ENCODE results near the gene TBC1D24. TPM values are rescaled to one million over a fixed set of nuclear protein-coding genes. Genes with fewer than 3 reads are reported as not detected.

The TBC1D24 gene
- total and polyA plus RNA-seq, 4 experiments from 2014 or later = 1.3 to 13.7 (median 5.7) TPM

GRCh38 chr16:2514333-2515179, 39.6 kb downstream of the TBC1D24 start:
- Histone ChIP-seq H3K27ac (ENCODE audit: low read depth, low read length) (peak overlapping the region; percentile 94), H3K4me1 (ENCODE audit: insufficient read depth, low read length) (peaks cover 57% of the 10 kb centered on the region), H3K9me3 (ENCODE audit: control insufficient read depth in 1 of 2, low read length in 2 of 2) (no peaks in the 10 kb centered on the region), H3K36me3 (ENCODE audit: insufficient read depth, low read length) (no peaks in the 10 kb centered on the region), H3K4me3 (ENCODE audit: low read length in 2 of 2) (peak overlapping the region; percentile 74 to 77), H3K27me3 (ENCODE audit: insufficient read depth, low read length) (no peaks in the 10 kb centered on the region)
- Mint-ChIP-seq H3K4me3 (peak overlapping the region; percentile 90 to 93 (median 92)), H3K27ac (peak overlapping the region; percentile 91 to 98 (median 97)), H3K36me3 (peaks cover under 1 to 28% of the 10 kb centered on the region in 2 donors), H3K27me3 (no peaks in the 10 kb centered on the region), H3K4me1 (peaks cover 35 to 73% (median 51%) of the 10 kb centered on the region in 4 donors), H3K9me3 (peaks cover 0 to 7% (median 0%) of the 10 kb centered on the region in 8 donors)
- DNase-seq = peak in 2 of 5 donors; percentile 44 to 64
- ChIA-PET POLR2A (ENCODE audit: partially characterized antibody) (interaction anchor here (1.1 to 6.1 kb wide), 13 partner anchors 11 to 554 kb away, joined by 3 to 101 read pairs (median 5); partner anchors contain the start of genes CEMP1, ECI1, FLYWCH2 and MLST8), CTCF (ENCODE audit: partially characterized antibody) (interaction anchor here (1.7 kb wide), 1 partner anchor 13 kb away, joined by 4 read pairs; no protein-coding TSS in a partner anchor)
- intact Hi-C loops (cut with micrococcal nuclease) = loop anchor here (5.0 to 10.0 kb wide), 2 partner anchors 158 to 250 kb away; partner anchors contain the start of gene RNPS1

- ChIA-PET POLR2A (ENCODE audit: partially characterized antibody) (interaction anchor here (1.0 to 6.1 kb wide), 9 partner anchors 17 to 555 kb away, joined by 3 to 101 read pairs (median 5); partner anchors contain the start of genes ABCA3, CEMP1, ECI1 and FLYWCH2), CTCF (ENCODE audit: partially characterized antibody) (interaction anchor here (1.7 kb wide), 1 partner anchor 14 kb away, joined by 4 read pairs; no protein-coding TSS in a partner anchor)
- peaks cover 61% of the 10 kb centered on the region for H3K4me1 ChIP-seq (ENCODE audit: insufficient read depth, low read length)
- no peaks in the 10 kb centered on the region for H3K36me3 ChIP-seq (ENCODE audit: insufficient read depth, low read length)
- no peaks in the 10 kb centered on the region for H3K9me3 ChIP-seq (ENCODE audit: control insufficient read depth in 1 of 2, low read length in 2 of 2)
- Mint-ChIP-seq H3K4me1 (peaks cover 40 to 79% (median 57%) of the 10 kb centered on the region in 4 donors), H3K27me3 (no peaks in the 10 kb centered on the region), H3K36me3 (peaks cover 6 to 32% of the 10 kb centered on the region in 2 donors), H3K9me3 (peaks cover 0 to 9% (median 0%) of the 10 kb centered on the region in 8 donors), H3K27ac (peak overlapping the region; percentile 91 to 98 (median 97)), H3K4me3 (peak overlapping the region; percentile 90 to 93 (median 92))
- intact Hi-C loops (cut with micrococcal nuclease) = loop anchor here (10.0 kb wide), 1 partner anchor 251 kb away; the partner anchor contains the start of gene RNPS1
- H3K27ac ChIP-seq (ENCODE audit: low read depth, low read length) = peak overlapping the region; percentile 94
- no peaks in the 10 kb centered on the region for H3K27me3 ChIP-seq (ENCODE audit: insufficient read depth, low read length)
- H3K4me3 ChIP-seq (ENCODE audit: low read length in 2 of 2) = peak overlapping the region in 1 of 2 donors; percentile 77
- peak in 1 of 5 donors; percentile 38 for DNase-seq
Measured at GRCh38 chr16:2515180-2515851, 40.4 kb downstream of the TBC1D24 start.

GRCh38 chr16:2516391-2517240, 41.7 kb downstream of the TBC1D24 start:
- ChIA-PET POLR2A (ENCODE audit: partially characterized antibody) (interaction anchor here (4.4 to 6.1 kb wide), 2 partner anchors 16 to 21 kb away, joined by 26 to 101 read pairs; partner anchors contain the start of genes CEMP1 and PDPK1), CTCF (ENCODE audit: partially characterized antibody) (no interaction called here)
- Histone ChIP-seq H3K36me3 (ENCODE audit: insufficient read depth, low read length) (no peaks in the 10 kb centered on the region), H3K27me3 (ENCODE audit: insufficient read depth, low read length) (no peaks in the 10 kb centered on the region), H3K4me3 (ENCODE audit: low read length in 2 of 2) (no peak overlapping the region), H3K9me3 (ENCODE audit: control insufficient read depth in 1 of 2, low read length in 2 of 2) (no peaks in the 10 kb centered on the region), H3K27ac (ENCODE audit: low read depth, low read length) (no peak overlapping the region), H3K4me1 (ENCODE audit: insufficient read depth, low read length) (peaks cover 70% of the 10 kb centered on the region)
- Mint-ChIP-seq H3K9me3 (peaks cover 0 to 9% (median 0%) of the 10 kb centered on the region in 8 donors), H3K36me3 (peaks cover 6 to 41% of the 10 kb centered on the region in 2 donors), H3K4me3 (peak overlapping the region; percentile 71 to 93 (median 91)), H3K27me3 (peaks cover 0 to 1% of the 10 kb centered on the region in 2 donors), H3K4me1 (peaks cover 46 to 91% (median 64%) of the 10 kb centered on the region in 4 donors), H3K27ac (peak overlapping the region; percentile 84 to 98 (median 91))
- DNase-seq = no peak
- intact Hi-C loops (cut with micrococcal nuclease) = loop anchor here (10.0 kb wide), 1 partner anchor 252 kb away; the partner anchor contains the start of gene RNPS1

- CTCF ChIA-PET (ENCODE audit: partially characterized antibody) = no interaction called here
- no peak for DNase-seq
- no peaks in the 10 kb centered on the region for H3K27me3 ChIP-seq (ENCODE audit: insufficient read depth, low read length)
- H3K4me3 Mint-ChIP-seq = peak overlapping the region in 3 of 8 donors; percentile 50 to 93 (median 71)
- H3K27ac Mint-ChIP-seq = peak overlapping the region; percentile 13 to 97 (median 84)
- intact Hi-C loops (cut with micrococcal nuclease) = loop anchor here (10.0 kb wide), 1 partner anchor 253 kb away; the partner anchor contains the start of gene RNPS1
- H3K4me3 ChIP-seq (ENCODE audit: low read length in 2 of 2) = no peak overlapping the region
- peaks cover 6 to 44% of the 10 kb centered on the region in 2 donors for H3K36me3 Mint-ChIP-seq
- POLR2A ChIA-PET (ENCODE audit: partially characterized antibody) = interaction anchor here (1.5 to 7.0 kb wide), 2 partner anchors 14 to 19 kb away, joined by 5 to 170 read pairs; partner anchors contain the start of genes CEMP1 and PDPK1
- peaks cover 0 to 7% (median 0%) of the 10 kb centered on the region in 8 donors for H3K9me3 Mint-ChIP-seq
- no peaks in the 10 kb centered on the region for H3K36me3 ChIP-seq (ENCODE audit: insufficient read depth, low read length)
- H3K4me1 ChIP-seq (ENCODE audit: insufficient read depth, low read length) = peaks cover 67% of the 10 kb centered on the region
- H3K27ac ChIP-seq (ENCODE audit: low read depth, low read length) = peak overlapping the region; percentile 25
- no peaks in the 10 kb centered on the region for H3K9me3 ChIP-seq (ENCODE audit: control insufficient read depth in 1 of 2, low read length in 2 of 2)
- peaks cover 0 to 1% of the 10 kb centered on the region in 2 donors for H3K27me3 Mint-ChIP-seq
- peaks cover 39 to 79% (median 59%) of the 10 kb centered on the region in 4 donors for H3K4me1 Mint-ChIP-seq
Measured at GRCh38 chr16:2517954-2518605, 43.2 kb downstream of the TBC1D24 start.

- Mint-ChIP-seq H3K27me3 (peaks cover 0 to 1% of the 10 kb centered on the region in 2 donors), H3K4me1 (peaks cover 39 to 76% (median 58%) of the 10 kb centered on the region in 4 donors), H3K4me3 (peak overlapping the region; percentile 72 to 94 (median 79)), H3K9me3 (peaks cover 0 to 10% (median 0%) of the 10 kb centered on the region in 8 donors), H3K36me3 (peaks cover 7 to 50% of the 10 kb centered on the region in 2 donors), H3K27ac (peak overlapping the region; percentile 91 to 96 (median 95))
- Histone ChIP-seq H3K36me3 (ENCODE audit: insufficient read depth, low read length) (no peaks in the 10 kb centered on the region), H3K9me3 (ENCODE audit: control insufficient read depth in 1 of 2, low read length in 2 of 2) (no peaks in the 10 kb centered on the region), H3K27ac (ENCODE audit: low read depth, low read length) (peak overlapping the region; percentile 49), H3K27me3 (ENCODE audit: insufficient read depth, low read length) (no peaks in the 10 kb centered on the region), H3K4me3 (ENCODE audit: low read length in 2 of 2) (no peak overlapping the region), H3K4me1 (ENCODE audit: insufficient read depth, low read length) (peaks cover 64% of the 10 kb centered on the region)
- ChIA-PET POLR2A (ENCODE audit: partially characterized antibody) (interaction anchor here (0.9 to 7.0 kb wide), 7 partner anchors 10 to 736 kb away, joined by 3 to 170 read pairs (median 5); partner anchors contain the start of genes CEMP1, ELOB, NUBP2 and PDPK1), CTCF (ENCODE audit: partially characterized antibody) (interaction anchor here (0.9 kb wide), 1 partner anchor 13 kb away, joined by 4 read pairs; no protein-coding TSS in a partner anchor)
- peak in 1 of 5 donors; percentile 42 for DNase-seq
- intact Hi-C loops (cut with micrococcal nuclease) = loop anchor here (10.0 kb wide), 1 partner anchor 254 kb away; the partner anchor contains the start of gene RNPS1
Measured at GRCh38 chr16:2518823-2519710, 44.1 kb downstream of the TBC1D24 start.
